ENCODE results near the gene HDAC11. TPM values are rescaled to one million over a fixed set of nuclear protein-coding genes. Genes with fewer than 3 reads are reported as not detected.

The HDAC11 gene
- total and polyA plus RNA-seq, 2 of the 4 experiments (the other 2 are of a cell fraction): 9.1 to 11.4 TPM

DNA sequence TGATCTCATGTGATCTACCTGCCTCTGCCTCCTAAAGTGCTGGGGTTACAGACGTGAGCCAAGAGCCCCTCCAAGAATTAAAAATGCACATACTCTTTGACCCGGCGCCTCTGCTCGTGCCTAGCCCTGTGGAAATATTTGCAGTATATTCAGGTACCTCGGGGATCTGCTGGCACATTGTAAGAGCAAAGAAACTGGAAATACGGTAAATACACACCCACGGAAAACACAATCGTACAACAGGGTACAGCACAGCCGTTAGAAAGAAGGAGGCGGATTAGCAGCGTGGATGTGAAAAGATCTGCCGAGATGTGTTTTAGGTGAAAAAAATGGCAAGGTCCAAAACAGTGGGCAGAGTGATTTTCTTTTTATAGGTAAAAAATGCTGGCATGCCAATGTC is 6.1 kb upstream of the HDAC11 start:
- dilution Hi-C loops (cut with HindIII; ENCODE audit: low sequenced_read_pairs, unreplicated experiment): no loop called here
- Histone ChIP-seq H3K18ac (ENCODE audit: low read depth, low read length) (no peak overlapping the region), H2AFZ (replicated peaks; ENCODE audit: low read length, poor library complexity) (no peak overlapping the region), H2BK120ac (ENCODE audit: low read depth, low read length) (no peak overlapping the region), H2BK15ac (ENCODE audit: low read depth, low read length) (no peak overlapping the region), H3K4me1 (ENCODE audit: control insufficient read depth, insufficient read depth, low read length) (no peaks in the 10 kb centered on the region), H2AK9ac (replicated peaks; ENCODE audit: low read depth, low read length, poor library complexity) (no peak overlapping the region), H3K23ac (ENCODE audit: low read depth, low read length) (no peak overlapping the region), H3K4me3 (ENCODE audit: insufficient read depth, low read depth, low read length) (no peak overlapping the region), H2BK20ac (ENCODE audit: low read depth, low read length) (no peak overlapping the region), H3K4ac (ENCODE audit: low read depth, low read length) (no peak overlapping the region), H3K27me3 (ENCODE audit: control insufficient read depth, insufficient read depth, low read length) (peaks cover 16% of the 10 kb centered on the region), H3K9me1 (ENCODE audit: insufficient read depth, low read length) (no peaks in the 10 kb centered on the region), H2AK5ac (ENCODE audit: low read depth, low read length) (no peak overlapping the region), H3K9me3 (ENCODE audit: control insufficient read depth, insufficient read depth, low read length) (no peaks in the 10 kb centered on the region), H4K8ac (ENCODE audit: low read depth in 2 of 2, low read length in 2 of 2) (no peak overlapping the region), H4K20me1 (ENCODE audit: insufficient read depth, low read length) (no peaks in the 10 kb centered on the region), H3K56ac (ENCODE audit: extremely low read depth, insufficient read depth, low read length) (no peak overlapping the region), H3K79me1 (ENCODE audit: low read depth in 1 of 2, low read length in 2 of 2) (no peaks in the 10 kb centered on the region), H3K36me3 (ENCODE audit: control insufficient read depth, insufficient read depth, low read length) (no peaks in the 10 kb centered on the region), H4K91ac (ENCODE audit: insufficient read depth, low read depth, low read length) (no peak overlapping the region), H3K9ac (ENCODE audit: low read depth, low read length) (no peak overlapping the region), H3K27ac (ENCODE audit: insufficient read depth, low read length) (no peak overlapping the region), H4K5ac (ENCODE audit: low read depth, low read length) (no peak overlapping the region), H3K4me2 (ENCODE audit: low read depth, low read length) (no peak overlapping the region), H3K14ac (replicated peaks; ENCODE audit: low read depth, low read length) (no peak overlapping the region), H2BK5ac (ENCODE audit: low read depth, low read length, poor library complexity, severe bottlenecking) (no peak overlapping the region)
- ATAC-seq (ENCODE audit: low read depth): no peak
- no peak for TF ChIP-seq NFE2L2 (IDR thresholded peaks at IDR 0.05; ENCODE audit: low read depth, low read length)
- TF ChIP-seq MXI1 (IDR thresholded peaks at IDR 0.05; ENCODE audit: borderline replicate concordance, low read depth, low read length): no peak
- TF ChIP-seq CHD1 (IDR thresholded peaks at IDR 0.05; ENCODE audit: low read depth, low read length): no peak
- TF ChIP-seq, protein P1, sequence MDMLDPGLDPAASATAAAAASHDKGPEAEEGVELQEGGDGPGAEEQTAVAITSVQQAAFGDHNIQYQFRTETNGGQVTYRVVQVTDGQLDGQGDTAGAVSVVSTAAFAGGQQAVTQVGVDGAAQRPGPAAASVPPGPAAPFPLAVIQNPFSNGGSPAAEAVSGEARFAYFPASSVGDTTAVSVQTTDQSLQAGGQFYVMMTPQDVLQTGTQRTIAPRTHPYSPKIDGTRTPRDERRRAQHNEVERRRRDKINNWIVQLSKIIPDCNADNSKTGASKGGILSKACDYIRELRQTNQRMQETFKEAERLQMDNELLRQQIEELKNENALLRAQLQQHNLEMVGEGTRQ (IDR thresholded peaks at IDR 0.05; ENCODE audit: low read depth, low read length): no peak
- TF ChIP-seq MAFK (IDR thresholded peaks at IDR 0.05; ENCODE audit: low read depth, low read length): no peak
- no peak for TF ChIP-seq FOS (IDR thresholded peaks at IDR 0.05; ENCODE audit: low read depth, low read length)
- ChIA-PET CTCF (no interaction called here), POLR2A (ENCODE audit: unreplicated experiment) (no interaction called here)
- in situ Hi-C loops (cut with MboI; ENCODE audit: low sequenced_read_pairs): no loop called here
- intact Hi-C loops (cut with micrococcal nuclease): no loop called here
- WGBS, 2 experiments (ENCODE audit: extremely low coverage in 2 of 2, insufficient read length in 1 of 2): 86% methylated on average over 10 of the region's 12 CpGs; no CpG with 5 or more reads in 1 of the 2 experiments
- no TSS peak for BruUV-seq (replicated peaks)
- no peak for DNase-seq

All from IMR-90 (cell line).